ENCODE measurements around the gene ACO2.

Gene ACO2

DNA sequence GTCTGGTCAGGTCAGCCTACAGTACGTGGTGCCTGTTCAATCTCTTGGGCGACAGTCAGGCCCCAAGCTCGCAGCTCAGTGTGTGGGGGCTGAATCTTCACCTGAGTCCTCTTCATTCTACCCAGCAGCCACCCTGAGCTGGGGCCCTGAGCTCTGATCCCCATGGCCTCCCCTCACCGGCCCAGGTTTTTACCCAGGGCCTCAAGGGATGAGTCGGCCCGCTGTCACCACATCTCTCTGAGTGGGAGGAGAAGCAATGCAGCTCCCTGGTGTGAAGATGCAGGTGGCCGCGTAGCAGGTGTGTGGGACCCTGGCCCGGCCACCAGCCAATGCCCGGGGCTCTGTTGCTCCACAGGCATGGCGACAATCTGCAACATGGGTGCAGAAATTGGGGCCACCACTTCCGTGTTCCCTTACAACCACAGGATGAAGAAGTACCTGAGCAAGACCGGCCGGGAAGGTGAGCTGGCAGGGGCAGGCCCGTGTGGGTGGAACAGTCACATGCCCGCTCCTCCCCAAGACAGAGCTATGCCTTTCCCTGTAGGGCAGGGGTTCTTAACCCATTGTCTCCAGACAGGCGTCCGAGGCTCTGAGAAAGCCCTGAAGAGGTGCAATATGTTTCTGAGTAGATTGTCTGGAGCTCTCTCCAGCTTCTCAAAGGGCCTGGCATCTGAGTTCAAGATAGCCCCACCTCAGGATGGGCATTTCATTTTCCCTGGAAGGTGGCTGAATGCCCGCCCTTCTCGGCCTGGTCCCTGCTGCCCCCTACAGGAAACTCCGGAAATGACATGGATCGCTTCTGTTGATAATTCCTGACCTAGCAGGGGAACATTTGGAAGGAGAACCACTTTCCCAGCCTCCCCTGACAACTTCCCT lies 48.5 kb downstream of the ACO2 start:
- Histone ChIP-seq H3K9ac (ENCODE audit: low read length) (no peak overlapping the region), H3K27me3 (ENCODE audit: insufficient read depth, low read length) (no peaks in the 10 kb centered on the region), H3K79me2 (ENCODE audit: control insufficient read depth, insufficient read depth, low read length, poor library complexity) (no peaks in the 10 kb centered on the region), H2BK12ac (ENCODE audit: low read length) (no peak overlapping the region), H4K91ac (ENCODE audit: low read depth, low read length) (no peak overlapping the region), H3K9me3 (ENCODE audit: insufficient read depth, low read depth, low read length) (no peaks in the 10 kb centered on the region), H2AFZ (ENCODE audit: insufficient read depth, low read length, poor library complexity) (no peak overlapping the region), H3K18ac (ENCODE audit: low read length) (no peak overlapping the region), H3K4me3 (ENCODE audit: low read depth, low read length) (no peak overlapping the region), H3K14ac (ENCODE audit: low read length) (no peak overlapping the region), H2BK5ac (ENCODE audit: low read depth, low read length, poor library complexity) (no peak overlapping the region), H3K4ac (ENCODE audit: low read depth, low read length) (no peak overlapping the region), H4K12ac (ENCODE audit: low read depth, low read length) (no peak overlapping the region), H2BK120ac (ENCODE audit: insufficient read depth, low read length, poor library complexity) (no peak overlapping the region), H3K79me1 (ENCODE audit: low read length) (peaks cover 3% of the 10 kb centered on the region), H3K36me3 (ENCODE audit: control insufficient read depth in 1 of 2, insufficient read depth in 2 of 2, low read length in 2 of 2) (peaks cover 51 to 52% of the 10 kb centered on the region in 2 experiments), H4K8ac (ENCODE audit: low read depth, low read length) (no peak overlapping the region), H3K4me2 (ENCODE audit: low read length) (no peak overlapping the region), H3K27ac (ENCODE audit: low read depth, low read length) (no peak overlapping the region), H3K4me1 (ENCODE audit: control insufficient read depth in 1 of 2, insufficient read depth in 2 of 2, low read length in 2 of 2) (peaks cover 10% of the 10 kb centered on the region in 2 experiments), H2AK5ac (ENCODE audit: low read length) (no peak overlapping the region), H3K23ac (ENCODE audit: low read length) (no peak overlapping the region)
- no CpG with 5 or more reads among the region's 22 CpGs for WGBS (ENCODE audit: extremely low coverage, insufficient coverage, insufficient read length)
- peak; percentile 33 to 80 for DNase-seq

DNA sequence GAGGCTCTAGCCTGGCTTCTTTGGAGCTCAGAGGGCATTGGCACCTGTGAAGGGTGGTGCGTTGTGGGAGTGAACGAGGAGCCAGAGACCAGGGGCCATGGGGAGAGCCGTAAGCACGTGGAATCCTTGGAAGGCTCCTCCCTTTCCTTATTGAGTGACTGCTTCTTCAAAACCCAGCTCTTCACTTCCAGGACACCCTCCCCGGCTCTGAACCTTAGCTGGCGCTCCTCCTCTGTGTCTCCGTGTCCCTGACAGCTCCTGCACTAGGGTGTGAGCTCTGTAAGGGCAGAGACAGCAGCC lies 49.1 kb downstream of the ACO2 start:
- Histone ChIP-seq H2AFZ (ENCODE audit: insufficient read depth, low read length, poor library complexity) (no peak overlapping the region), H3K18ac (ENCODE audit: low read length) (no peak overlapping the region), H2BK12ac (ENCODE audit: low read length) (no peak overlapping the region), H3K14ac (ENCODE audit: low read length) (no peak overlapping the region), H3K27ac (ENCODE audit: low read depth, low read length) (no peak overlapping the region), H3K9me3 (ENCODE audit: insufficient read depth, low read depth, low read length) (no peaks in the 10 kb centered on the region), H3K4me2 (ENCODE audit: low read length) (no peak overlapping the region), H3K36me3 (ENCODE audit: control insufficient read depth in 1 of 2, insufficient read depth in 2 of 2, low read length in 2 of 2) (peaks cover 51 to 54% of the 10 kb centered on the region in 2 experiments), H3K4me1 (ENCODE audit: control insufficient read depth in 1 of 2, insufficient read depth in 2 of 2, low read length in 2 of 2) (peaks cover 4% of the 10 kb centered on the region in 2 experiments), H3K9ac (ENCODE audit: low read length) (no peak overlapping the region), H3K4me3 (ENCODE audit: low read depth, low read length) (no peak overlapping the region), H3K23ac (ENCODE audit: low read length) (no peak overlapping the region), H3K4ac (ENCODE audit: low read depth, low read length) (no peak overlapping the region), H2BK120ac (ENCODE audit: insufficient read depth, low read length, poor library complexity) (no peak overlapping the region), H4K91ac (ENCODE audit: low read depth, low read length) (no peak overlapping the region), H2BK5ac (ENCODE audit: low read depth, low read length, poor library complexity) (no peak overlapping the region), H3K79me2 (ENCODE audit: control insufficient read depth, insufficient read depth, low read length, poor library complexity) (no peaks in the 10 kb centered on the region), H4K8ac (ENCODE audit: low read depth, low read length) (no peak overlapping the region), H4K12ac (ENCODE audit: low read depth, low read length) (no peak overlapping the region), H3K27me3 (ENCODE audit: insufficient read depth, low read length) (no peaks in the 10 kb centered on the region), H3K79me1 (ENCODE audit: low read length) (no peaks in the 10 kb centered on the region), H2AK5ac (ENCODE audit: low read length) (no peak overlapping the region)
- no CpG with 5 or more reads among the region's 7 CpGs for WGBS (ENCODE audit: extremely low coverage, insufficient coverage, insufficient read length)
- DNase-seq: no peak

GRCh38 chr22:41521126-41521525 lies 52.2 kb downstream of the ACO2 start:
- H3K9me3 ChIP-seq (ENCODE audit: insufficient read depth, low read depth, low read length): no peaks in the 10 kb centered on the region
- no peak overlapping the region for H2BK12ac ChIP-seq (ENCODE audit: low read length)
- H2AFZ ChIP-seq (ENCODE audit: insufficient read depth, low read length, poor library complexity): no peak overlapping the region
- no peaks in the 10 kb centered on the region for H3K79me1 ChIP-seq (ENCODE audit: low read length)
- no peaks in the 10 kb centered on the region for H3K79me2 ChIP-seq (ENCODE audit: control insufficient read depth, insufficient read depth, low read length, poor library complexity)
- no peaks in the 10 kb centered on the region for H3K27me3 ChIP-seq (ENCODE audit: insufficient read depth, low read length)
- H3K4me2 ChIP-seq (ENCODE audit: low read length): no peak overlapping the region
- no peak overlapping the region for H4K8ac ChIP-seq (ENCODE audit: low read depth, low read length)
- WGBS (ENCODE audit: extremely low coverage, insufficient coverage, insufficient read length): no CpG with 5 or more reads among the region's 3 CpGs
- H2BK5ac ChIP-seq (ENCODE audit: low read depth, low read length, poor library complexity): no peak overlapping the region
- H3K4me1 ChIP-seq (ENCODE audit: control insufficient read depth in 1 of 2, insufficient read depth in 2 of 2, low read length in 2 of 2): no peaks in the 10 kb centered on the region
- no peak overlapping the region for H3K4ac ChIP-seq (ENCODE audit: low read depth, low read length)
- H3K23ac ChIP-seq (ENCODE audit: low read length): no peak overlapping the region
- no peak for DNase-seq
- H3K9ac ChIP-seq (ENCODE audit: low read length): no peak overlapping the region
- no peak overlapping the region for H3K27ac ChIP-seq (ENCODE audit: low read depth, low read length)
- H3K18ac ChIP-seq (ENCODE audit: low read length): no peak overlapping the region
- no peak overlapping the region for H3K14ac ChIP-seq (ENCODE audit: low read length)
- no peak overlapping the region for H4K91ac ChIP-seq (ENCODE audit: low read depth, low read length)
- H2BK120ac ChIP-seq (ENCODE audit: insufficient read depth, low read length, poor library complexity): no peak overlapping the region
- H3K36me3 ChIP-seq (ENCODE audit: control insufficient read depth in 1 of 2, insufficient read depth in 2 of 2, low read length in 2 of 2): peaks cover 53 to 59% of the 10 kb centered on the region in 2 experiments
- no peak overlapping the region for H2AK5ac ChIP-seq (ENCODE audit: low read length)
- no peak overlapping the region for H3K4me3 ChIP-seq (ENCODE audit: low read depth, low read length)
- H4K12ac ChIP-seq (ENCODE audit: low read depth, low read length): no peak overlapping the region

- Histone ChIP-seq H3K4me2 (ENCODE audit: low read length) (no peak overlapping the region), H3K27me3 (ENCODE audit: insufficient read depth, low read length) (no peaks in the 10 kb centered on the region), H2AFZ (ENCODE audit: insufficient read depth, low read length, poor library complexity) (no peak overlapping the region), H3K23ac (ENCODE audit: low read length) (no peak overlapping the region), H3K4me1 (ENCODE audit: control insufficient read depth in 1 of 2, insufficient read depth in 2 of 2, low read length in 2 of 2) (no peaks in the 10 kb centered on the region), H2BK12ac (ENCODE audit: low read length) (no peak overlapping the region), H3K9ac (ENCODE audit: low read length) (no peak overlapping the region), H4K12ac (ENCODE audit: low read depth, low read length) (no peak overlapping the region), H4K91ac (ENCODE audit: low read depth, low read length) (no peak overlapping the region), H3K79me2 (ENCODE audit: control insufficient read depth, insufficient read depth, low read length, poor library complexity) (no peaks in the 10 kb centered on the region), H3K4ac (ENCODE audit: low read depth, low read length) (no peak overlapping the region), H2AK5ac (ENCODE audit: low read length) (no peak overlapping the region), H3K36me3 (ENCODE audit: control insufficient read depth in 1 of 2, insufficient read depth in 2 of 2, low read length in 2 of 2) (peaks cover 58 to 65% of the 10 kb centered on the region in 2 experiments), H3K14ac (ENCODE audit: low read length) (no peak overlapping the region), H3K4me3 (ENCODE audit: low read depth, low read length) (no peak overlapping the region), H3K27ac (ENCODE audit: low read depth, low read length) (no peak overlapping the region), H4K8ac (ENCODE audit: low read depth, low read length) (no peak overlapping the region), H2BK120ac (ENCODE audit: insufficient read depth, low read length, poor library complexity) (no peak overlapping the region), H3K9me3 (ENCODE audit: insufficient read depth, low read depth, low read length) (no peaks in the 10 kb centered on the region), H2BK5ac (ENCODE audit: low read depth, low read length, poor library complexity) (no peak overlapping the region), H3K18ac (ENCODE audit: low read length) (no peak overlapping the region), H3K79me1 (ENCODE audit: low read length) (no peaks in the 10 kb centered on the region)
- DNase-seq: no peak
- WGBS (ENCODE audit: extremely low coverage, insufficient coverage, insufficient read length): no CpG with 5 or more reads among the region's 9 CpGs
Observed at GRCh38 chr22:41522813-41523212, 53.9 kb downstream of the ACO2 start.

Data from trophoblast cell (in vitro differentiated cells and primary cell).